Skeletal muscle satellite cell (primary cell): ENCODE measurements around the gene MYO15A.

Experiments
- H3K27me3 ChIP-seq: 2 replicates; pipeline ENCODE4 v1.7.0; 2013; ENCODE audit warnings: low read length; ENCODE audit not compliant: control insufficient read depth, insufficient read depth
- H3K36me3 ChIP-seq: 2 replicates; pipeline ENCODE4 v1.7.0; 2013; ENCODE audit warnings: mild to moderate bottlenecking, control low read depth, low read length; ENCODE audit not compliant: insufficient read depth
- H3K4me1 ChIP-seq: 2 replicates; pipeline ENCODE4 v1.7.0; 2013; ENCODE audit warnings: low read length; ENCODE audit not compliant: control insufficient read depth, insufficient read depth
- H3K4me2 ChIP-seq: 2 replicates; pipeline ENCODE4 v1.7.0; 2013; ENCODE audit warnings: mild to moderate bottlenecking, low read length
- H3K4me3 ChIP-seq: 2 replicates; pipeline ENCODE4 v1.7.0; 2013; ENCODE audit warnings: low read length
- H3K9ac ChIP-seq: 2 replicates; pipeline ENCODE4 v1.7.0; 2013; ENCODE audit warnings: mild to moderate bottlenecking, low read depth, low read length, moderate library complexity
- H3K9me3 ChIP-seq: replicated peaks from 2 replicates; pipeline ENCODE4 v1.7.0; 2013; ENCODE audit warnings: mild to moderate bottlenecking, control low read depth, low read length

The MYO15A gene

DNA sequence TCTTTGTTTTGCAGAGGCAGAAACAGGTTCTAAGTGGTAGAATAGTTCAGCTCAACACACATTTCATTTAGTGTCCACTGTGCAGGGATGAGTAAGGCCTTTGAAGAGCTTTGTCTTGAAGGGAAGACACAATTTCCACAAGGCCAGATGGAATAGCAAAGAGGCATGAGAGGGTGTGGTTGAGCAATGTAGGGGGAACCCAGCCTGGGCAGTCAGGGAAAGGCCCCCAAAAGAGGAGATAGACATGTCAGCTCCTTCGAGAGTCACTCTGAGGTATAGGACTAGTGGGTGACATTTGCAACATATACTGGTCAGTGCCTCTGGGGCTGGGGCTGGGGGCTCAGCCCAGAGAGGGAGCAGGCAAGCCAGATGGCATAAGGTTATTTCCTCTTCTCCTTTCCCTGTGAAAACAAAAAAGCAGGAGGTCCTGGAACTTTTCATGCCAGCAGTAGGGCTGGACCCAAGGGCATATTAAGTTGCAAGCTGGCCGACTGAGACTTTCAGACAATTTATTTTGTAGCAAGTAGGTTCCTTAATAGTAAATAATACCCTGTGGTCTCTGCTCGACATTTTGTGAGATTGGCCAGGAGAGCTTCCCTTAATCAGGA is 82.2 kb downstream of the MYO15A start:
- Histone ChIP-seq H3K4me3 (no peak overlapping the region), H3K36me3 (peaks cover 30% of the 10 kb centered on the region)

DNA sequence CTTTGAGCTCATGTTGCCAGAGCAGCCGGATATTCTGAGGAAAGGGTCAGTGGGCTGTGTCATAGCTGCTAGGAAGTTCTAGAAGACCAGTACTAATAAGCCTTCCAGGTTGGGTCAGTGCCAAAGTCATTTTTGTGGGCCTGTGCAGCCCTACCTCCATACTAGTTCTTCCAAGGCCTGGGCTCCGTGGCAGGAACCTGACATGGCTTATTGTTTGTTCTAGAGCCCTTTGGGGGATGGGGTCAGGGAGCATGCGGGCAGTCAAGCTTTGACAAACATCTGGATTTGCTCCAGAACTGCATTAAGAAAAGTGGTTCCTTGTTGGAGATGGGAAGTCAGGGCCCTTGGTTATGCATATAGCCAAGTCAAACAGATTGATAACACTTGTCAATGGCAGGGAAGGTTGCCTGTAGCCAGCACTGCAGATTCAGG is 82.7 kb downstream of the MYO15A start:
- peaks cover 47% of the 10 kb centered on the region for H3K4me1 ChIP-seq
- no peak overlapping the region for H3K4me3 ChIP-seq
- no peaks in the 10 kb centered on the region for H3K27me3 ChIP-seq
- H3K36me3 ChIP-seq, result peaks cover 35% of the 10 kb centered on the region
- H3K9me3 ChIP-seq, result no peaks in the 10 kb centered on the region
- H3K4me2 ChIP-seq, result peak overlapping the region; percentile 14
- no peak overlapping the region for H3K9ac ChIP-seq

More for the DNA sequence above, 82.2 kb downstream of the MYO15A start:
- H3K9me3 ChIP-seq, result no peaks in the 10 kb centered on the region
- no peaks in the 10 kb centered on the region for H3K27me3 ChIP-seq
- peak overlapping the region; percentile 31 for H3K4me2 ChIP-seq
- H3K4me1 ChIP-seq, result peaks cover 52% of the 10 kb centered on the region
- no peak overlapping the region for H3K9ac ChIP-seq

DNA sequence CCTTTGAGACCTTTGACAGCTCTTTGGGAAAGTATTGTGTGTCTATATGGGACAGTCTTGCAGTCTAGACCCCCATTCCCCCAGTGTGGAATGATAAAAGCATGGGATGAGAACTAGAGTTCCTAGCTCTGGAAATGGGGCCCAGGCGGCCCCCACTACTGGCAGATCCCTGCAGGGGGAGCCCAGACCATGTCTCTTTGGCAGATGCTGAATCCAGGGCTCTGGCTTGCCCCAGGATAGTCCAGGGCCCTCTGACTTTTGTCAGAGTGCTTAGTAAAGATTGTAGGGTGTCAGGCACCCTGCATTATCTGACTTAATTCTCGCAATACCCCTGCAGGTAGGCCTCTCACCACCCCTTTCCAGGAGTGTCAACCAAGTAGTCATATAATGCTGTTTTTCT is 83.4 kb downstream of the MYO15A start:
- Histone ChIP-seq H3K4me2 (no peak overlapping the region), H3K9ac (no peak overlapping the region), H3K4me3 (no peak overlapping the region), H3K4me1 (peaks cover 40% of the 10 kb centered on the region), H3K27me3 (no peaks in the 10 kb centered on the region), H3K36me3 (peaks cover 41% of the 10 kb centered on the region), H3K9me3 (no peaks in the 10 kb centered on the region)

DNA sequence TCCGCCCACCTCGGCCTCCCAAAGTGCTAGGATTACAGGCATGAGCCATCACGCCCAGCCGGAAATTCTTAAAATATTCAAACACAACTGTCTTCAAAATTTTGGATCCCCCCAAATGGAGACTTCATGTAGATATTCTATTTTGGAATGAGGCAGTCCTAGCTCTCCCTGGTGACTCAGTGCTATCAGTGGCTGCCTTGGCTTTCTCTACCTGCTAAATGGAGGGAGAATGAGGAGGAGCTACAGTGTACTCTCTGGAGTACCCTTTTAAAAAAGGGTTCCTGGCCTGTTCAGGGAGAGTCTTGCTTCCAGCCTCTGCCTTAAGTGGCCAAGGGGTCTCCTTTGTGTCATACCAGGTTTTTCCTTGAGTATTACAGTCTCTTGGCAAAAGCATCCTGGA is 85.8 kb downstream of the MYO15A start:
- Histone ChIP-seq H3K4me1 (peaks cover 18% of the 10 kb centered on the region), H3K4me3 (no peak overlapping the region), H3K27me3 (no peaks in the 10 kb centered on the region), H3K4me2 (no peak overlapping the region), H3K36me3 (peaks cover 57% of the 10 kb centered on the region), H3K9me3 (no peaks in the 10 kb centered on the region), H3K9ac (no peak overlapping the region)

DNA sequence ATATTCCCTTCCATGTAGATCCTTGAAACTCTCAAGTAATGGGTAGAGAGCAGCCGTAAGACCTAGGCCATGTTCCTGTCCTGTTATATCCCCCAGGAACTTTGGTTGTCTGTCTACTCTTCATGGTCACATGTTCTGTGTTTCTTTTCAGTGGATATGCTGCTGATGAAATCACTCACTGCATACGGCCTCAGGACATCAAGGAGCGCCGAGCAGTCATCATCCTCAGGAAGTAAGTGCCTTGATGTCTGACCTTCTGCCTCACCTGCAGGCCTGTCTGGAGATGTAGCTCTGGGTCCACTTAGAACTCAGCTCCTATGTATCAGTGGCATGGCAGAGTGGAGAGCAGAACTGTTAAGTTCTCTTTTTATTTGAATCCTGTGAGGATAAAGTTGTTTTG is 86.2 kb downstream of the MYO15A start:
- no peaks in the 10 kb centered on the region for H3K9me3 ChIP-seq
- H3K4me3 ChIP-seq, result no peak overlapping the region
- H3K4me2 ChIP-seq, result no peak overlapping the region
- H3K36me3 ChIP-seq, result peaks cover 58% of the 10 kb centered on the region
- H3K27me3 ChIP-seq, result no peaks in the 10 kb centered on the region
- no peak overlapping the region for H3K9ac ChIP-seq
- H3K4me1 ChIP-seq, result peaks cover 16% of the 10 kb centered on the region

DNA sequence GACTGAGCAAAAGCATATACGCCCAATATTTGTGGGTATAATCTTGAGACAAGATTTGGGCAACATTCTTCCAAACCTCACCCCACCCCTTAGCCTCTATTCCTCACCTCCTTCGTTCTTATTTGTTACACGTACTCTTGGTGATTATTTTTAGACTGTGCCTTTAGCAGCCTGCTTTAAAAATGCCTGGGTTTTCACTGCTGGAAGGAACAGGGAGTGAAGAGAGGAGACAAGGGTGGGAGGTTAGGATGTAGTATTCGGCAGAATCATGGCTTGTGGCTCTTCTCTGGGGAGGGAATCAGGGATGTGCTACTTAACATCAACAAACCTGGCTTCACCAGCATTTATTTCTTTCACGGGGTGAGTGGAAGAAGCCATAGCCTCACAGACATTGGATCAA is 86.7 kb downstream of the MYO15A start:
- Histone ChIP-seq H3K9me3 (no peaks in the 10 kb centered on the region), H3K27me3 (no peaks in the 10 kb centered on the region), H3K4me3 (no peak overlapping the region), H3K4me2 (no peak overlapping the region), H3K36me3 (peaks cover 60% of the 10 kb centered on the region), H3K9ac (no peak overlapping the region), H3K4me1 (peaks cover 13% of the 10 kb centered on the region)

DNA sequence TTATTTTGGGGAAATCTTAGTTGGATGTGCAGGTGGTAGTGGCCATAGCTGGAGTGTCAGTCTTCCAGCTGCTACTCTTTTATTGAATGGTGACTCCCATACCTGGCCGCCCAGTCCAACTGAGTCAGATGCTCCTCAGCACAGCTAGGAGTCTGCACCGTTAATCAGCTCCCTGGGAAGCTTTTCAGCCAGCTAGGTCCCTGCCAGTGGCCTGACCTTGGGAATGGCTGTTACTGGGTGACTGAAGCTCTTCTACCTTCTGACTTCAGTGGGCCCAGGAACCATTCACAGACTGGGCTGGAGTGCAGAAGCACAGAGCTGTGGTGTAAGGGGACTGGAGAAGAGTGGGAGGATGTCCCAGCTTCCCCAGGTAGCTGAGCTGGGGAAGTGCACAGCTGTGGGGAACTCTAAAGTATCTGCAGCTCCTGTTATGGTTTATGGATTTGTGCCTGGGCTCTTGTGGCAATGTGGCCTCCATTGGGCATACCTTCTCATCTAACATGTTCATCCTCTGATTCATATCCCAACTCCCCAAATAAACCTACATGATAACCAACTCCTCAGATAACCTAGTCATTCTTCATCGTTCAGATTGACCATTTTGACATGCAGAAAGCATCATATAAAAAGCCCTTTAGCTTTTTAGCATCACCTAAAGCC is 89.1 kb downstream of the MYO15A start:
- H3K9me3 ChIP-seq, result no peaks in the 10 kb centered on the region
- peaks cover 64% of the 10 kb centered on the region for H3K36me3 ChIP-seq
- H3K27me3 ChIP-seq, result no peaks in the 10 kb centered on the region
- H3K4me2 ChIP-seq, result no peak overlapping the region
- no peaks in the 10 kb centered on the region for H3K4me1 ChIP-seq
- H3K4me3 ChIP-seq, result no peak overlapping the region
- H3K9ac ChIP-seq, result no peak overlapping the region

DNA sequence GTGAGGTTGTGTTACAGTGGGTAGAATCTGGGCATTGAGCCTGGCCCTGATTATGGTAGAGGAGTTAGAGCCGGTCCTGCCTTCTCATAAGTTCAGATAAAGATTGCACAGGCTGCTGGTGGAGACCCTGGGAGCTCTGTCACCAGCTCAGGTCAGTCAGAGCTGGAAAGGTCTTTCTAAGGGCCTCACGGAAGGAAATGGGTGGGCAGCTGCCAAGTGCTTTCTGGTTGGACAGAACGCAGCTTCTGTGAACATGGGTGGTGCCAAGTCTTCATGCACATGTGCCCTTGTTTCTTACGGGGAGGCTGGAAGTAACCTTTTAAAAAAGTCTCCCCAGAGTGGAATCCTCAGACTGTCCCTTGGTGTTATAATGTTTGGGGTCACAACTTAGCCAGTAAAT is 90.0 kb downstream of the MYO15A start:
- Histone ChIP-seq H3K27me3 (no peaks in the 10 kb centered on the region), H3K4me2 (no peak overlapping the region), H3K36me3 (peaks cover 66% of the 10 kb centered on the region), H3K4me3 (no peak overlapping the region), H3K9me3 (no peaks in the 10 kb centered on the region), H3K9ac (no peak overlapping the region), H3K4me1 (no peaks in the 10 kb centered on the region)

DNA sequence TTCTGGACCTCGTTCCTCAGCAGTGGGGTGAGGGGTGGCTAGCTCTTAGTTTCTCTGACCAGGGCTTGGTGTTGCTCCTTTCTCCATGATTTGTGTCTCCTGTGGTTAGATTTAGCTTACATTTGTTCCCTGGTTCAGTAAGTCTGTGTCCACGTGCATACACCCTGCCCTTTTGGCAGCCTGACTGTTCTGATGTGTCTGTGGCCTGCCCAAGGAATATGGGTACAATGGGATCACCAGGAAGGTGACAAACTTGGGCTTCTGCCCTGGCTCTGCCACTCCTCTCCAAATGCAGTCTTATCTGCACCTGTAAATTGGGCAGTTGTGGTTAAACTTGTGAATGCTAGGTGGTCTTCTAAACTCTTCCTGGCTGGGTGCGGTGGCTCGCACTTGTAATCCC is 92.6 kb downstream of the MYO15A start:
- Histone ChIP-seq H3K4me3 (no peak overlapping the region), H3K4me2 (no peak overlapping the region), H3K27me3 (no peaks in the 10 kb centered on the region), H3K4me1 (no peaks in the 10 kb centered on the region), H3K9ac (no peak overlapping the region), H3K36me3 (peaks cover 60% of the 10 kb centered on the region), H3K9me3 (no peaks in the 10 kb centered on the region)

DNA sequence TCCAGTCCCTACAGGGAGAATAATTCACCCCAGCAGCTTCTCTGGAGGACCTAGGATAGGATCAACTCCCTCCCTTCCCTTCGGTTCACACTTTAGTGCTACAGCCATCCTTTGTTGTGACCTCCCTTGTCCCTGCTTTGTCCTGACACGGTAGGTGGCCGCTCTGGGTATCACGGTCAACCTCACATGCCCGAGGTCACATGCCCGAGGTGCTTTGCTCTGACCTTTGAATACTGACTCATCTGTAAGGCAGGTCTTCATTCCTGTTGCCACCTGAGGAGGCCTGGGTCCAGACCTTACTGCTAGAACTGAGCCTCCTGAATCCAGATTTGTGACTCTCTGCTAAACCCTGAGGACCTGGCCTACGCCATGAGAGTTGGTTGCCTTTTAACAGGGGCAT is 94.8 kb downstream of the MYO15A start:
- Histone ChIP-seq H3K36me3 (peaks cover 54% of the 10 kb centered on the region), H3K4me3 (no peak overlapping the region), H3K9ac (no peak overlapping the region), H3K27me3 (no peaks in the 10 kb centered on the region), H3K9me3 (no peaks in the 10 kb centered on the region), H3K4me1 (no peaks in the 10 kb centered on the region), H3K4me2 (no peak overlapping the region)

DNA sequence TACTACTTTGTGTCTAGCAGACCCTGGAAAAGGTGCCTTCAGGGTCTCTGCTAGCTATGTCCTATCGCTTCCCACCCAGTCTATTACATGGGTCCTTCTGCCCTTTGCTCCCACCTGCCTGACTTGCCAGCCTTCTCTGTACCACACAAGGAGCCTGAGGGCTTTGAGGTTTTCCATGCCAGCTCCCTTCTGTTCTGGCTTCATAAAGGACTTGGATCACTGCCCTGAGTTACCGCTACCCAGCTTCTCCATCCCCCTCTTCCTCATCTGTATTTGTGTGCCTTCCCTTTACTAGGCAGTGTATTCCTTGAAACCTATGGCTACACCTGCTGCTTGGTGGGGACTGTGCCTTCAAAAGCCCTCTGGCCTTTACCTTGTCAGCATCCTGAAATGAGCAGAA is 97.3 kb downstream of the MYO15A start:
- Histone ChIP-seq H3K27me3 (no peaks in the 10 kb centered on the region), H3K4me1 (no peaks in the 10 kb centered on the region), H3K9ac (no peak overlapping the region), H3K4me2 (no peak overlapping the region), H3K4me3 (no peak overlapping the region), H3K36me3 (peaks cover 57% of the 10 kb centered on the region), H3K9me3 (no peaks in the 10 kb centered on the region)

DNA sequence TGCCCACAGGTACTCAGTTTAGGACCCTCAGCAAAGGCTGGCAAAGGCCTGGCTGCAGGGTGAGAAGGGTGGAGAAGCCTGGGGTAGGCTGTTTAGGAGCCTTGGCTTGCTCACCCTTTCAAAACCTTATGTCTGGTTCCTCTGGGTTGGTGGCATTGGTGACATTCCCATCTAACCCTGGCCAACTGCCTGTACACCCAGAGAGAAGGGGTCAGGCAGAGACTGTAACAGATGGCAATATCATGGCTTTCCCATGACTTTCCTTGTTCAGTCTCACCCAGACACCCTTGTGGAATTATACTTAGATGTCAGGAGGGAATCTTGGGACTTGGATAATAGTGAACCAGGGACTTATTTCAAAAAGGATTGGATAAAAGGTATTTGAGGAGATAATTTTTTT is 98.4 kb downstream of the MYO15A start:
- no peaks in the 10 kb centered on the region for H3K27me3 ChIP-seq
- peaks cover 54% of the 10 kb centered on the region for H3K36me3 ChIP-seq

More for the DNA sequence above, 98.4 kb downstream of the MYO15A start:
- H3K4me1 ChIP-seq, result no peaks in the 10 kb centered on the region
- H3K4me3 ChIP-seq, result no peak overlapping the region
- H3K9me3 ChIP-seq, result no peaks in the 10 kb centered on the region
- H3K4me2 ChIP-seq, result no peak overlapping the region
- H3K9ac ChIP-seq, result no peak overlapping the region
